ENCODE measurements around the gene CPA1.

The CPA1 gene

GRCh38 chr7:130349911-130350782, 30.1 kb upstream of the CPA1 start:
- H3K36me3 Mint-ChIP-seq: no peaks in the 10 kb centered on the region
- H3K4me3 Mint-ChIP-seq: no peak overlapping the region
- no peak for ATAC-seq (replicated peaks)
- no peak for DNase-seq
- H3K9me3 Mint-ChIP-seq: no peaks in the 10 kb centered on the region
- H3K27ac Mint-ChIP-seq: no peak overlapping the region
- H3K27me3 Mint-ChIP-seq: peaks cover 23 to 26% of the 10 kb centered on the region in 2 donors
- H3K4me1 Mint-ChIP-seq: no peaks in the 10 kb centered on the region

DNA sequence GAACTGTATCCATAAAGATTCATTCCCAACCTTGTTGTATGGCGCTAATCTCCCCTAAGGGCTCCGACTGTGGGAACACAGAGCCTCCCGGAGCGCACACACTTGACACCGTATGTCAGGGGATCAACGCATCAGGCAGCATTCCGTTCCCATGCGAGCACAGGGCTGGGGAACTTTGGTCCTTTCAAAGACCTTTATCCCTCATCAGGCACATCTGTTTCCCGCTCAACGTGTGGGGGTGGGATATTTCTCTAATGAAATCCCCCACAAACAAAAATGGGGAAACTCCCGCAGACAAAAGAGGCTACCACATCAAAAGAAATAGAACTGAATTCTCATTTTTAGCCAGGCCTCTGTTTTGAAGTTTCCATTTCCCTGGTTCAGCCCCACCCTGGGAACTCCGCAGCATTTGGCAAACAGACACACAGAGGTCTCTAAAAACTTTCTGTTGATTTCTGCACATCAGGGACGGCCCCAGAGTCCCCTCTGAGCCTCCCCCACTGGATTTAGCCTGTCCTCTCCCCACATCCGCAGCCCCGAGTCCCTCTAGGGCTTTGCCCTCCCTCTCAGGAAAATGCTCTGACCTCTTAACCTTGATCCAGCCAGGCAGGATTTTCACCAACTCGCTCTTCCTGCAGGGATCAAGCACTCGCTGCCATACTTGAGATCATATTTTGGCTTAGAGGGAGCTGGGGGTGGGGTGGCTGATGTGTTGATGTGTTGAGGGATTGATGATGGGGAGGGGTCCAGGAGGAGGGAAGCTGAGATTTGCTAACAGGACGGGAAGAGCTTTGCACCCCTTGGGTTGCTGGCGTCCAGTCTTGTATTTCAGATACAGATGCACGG, 29.1 kb upstream of the CPA1 start:
- no peak for DNase-seq
- Mint-ChIP-seq H3K27ac (no peak overlapping the region), H3K4me1 (no peaks in the 10 kb centered on the region), H3K27me3 (peaks cover 23 to 24% of the 10 kb centered on the region in 2 donors), H3K36me3 (no peaks in the 10 kb centered on the region), H3K9me3 (no peaks in the 10 kb centered on the region), H3K4me3 (no peak overlapping the region)
- no peak for ATAC-seq (replicated peaks)

- Mint-ChIP-seq H3K9me3 (no peaks in the 10 kb centered on the region), H3K27me3 (peaks cover 21 to 23% of the 10 kb centered on the region in 2 donors), H3K4me3 (no peak overlapping the region), H3K27ac (no peak overlapping the region), H3K36me3 (no peaks in the 10 kb centered on the region), H3K4me1 (no peaks in the 10 kb centered on the region)
- DNase-seq (no peak), ATAC-seq (replicated peaks) (no peak)
Measured at GRCh38 chr7:130351791-130352090, 28.6 kb upstream of the CPA1 start.

- no peak overlapping the region for H3K4me3 Mint-ChIP-seq
- H3K27ac Mint-ChIP-seq: no peak overlapping the region
- peaks cover 19 to 20% of the 10 kb centered on the region in 2 donors for H3K27me3 Mint-ChIP-seq
- H3K4me1 Mint-ChIP-seq: no peaks in the 10 kb centered on the region
- no peak for ATAC-seq (replicated peaks)
- no peak for DNase-seq
- H3K9me3 Mint-ChIP-seq: no peaks in the 10 kb centered on the region
- H3K36me3 Mint-ChIP-seq: no peaks in the 10 kb centered on the region
Measured at GRCh38 chr7:130352194-130353074, 27.9 kb upstream of the CPA1 start.

- no peaks in the 10 kb centered on the region for H3K4me1 Mint-ChIP-seq
- H3K9me3 Mint-ChIP-seq: peaks cover 0 to under 1% of the 10 kb centered on the region in 2 donors
- no peaks in the 10 kb centered on the region for H3K36me3 Mint-ChIP-seq
- ATAC-seq (replicated peaks): no peak
- H3K4me3 Mint-ChIP-seq: no peak overlapping the region
- H3K27me3 Mint-ChIP-seq: peaks cover 11 to 14% of the 10 kb centered on the region in 2 donors
- no peak overlapping the region for H3K27ac Mint-ChIP-seq
- DNase-seq: no peak
Measured at GRCh38 chr7:130353196-130353595, 27.1 kb upstream of the CPA1 start.

- Mint-ChIP-seq H3K36me3 (no peaks in the 10 kb centered on the region), H3K4me3 (no peak overlapping the region), H3K4me1 (no peaks in the 10 kb centered on the region), H3K9me3 (peaks cover 9 to 18% of the 10 kb centered on the region in 2 donors), H3K27ac (no peak overlapping the region), H3K27me3 (peaks cover 5 to 11% of the 10 kb centered on the region in 2 donors)
- ATAC-seq (replicated peaks) (no peak), DNase-seq (no peak)
Measured at GRCh38 chr7:130356121-130356875, 24.0 kb upstream of the CPA1 start.

GRCh38 chr7:130356876-130357611, 23.2 kb upstream of the CPA1 start:
- no peak for ATAC-seq (replicated peaks)
- no peaks in the 10 kb centered on the region for H3K4me1 Mint-ChIP-seq
- no peak overlapping the region for H3K27ac Mint-ChIP-seq
- no peaks in the 10 kb centered on the region for H3K36me3 Mint-ChIP-seq
- no peak for DNase-seq
- H3K4me3 Mint-ChIP-seq: no peak overlapping the region
- peaks cover 9 to 18% of the 10 kb centered on the region in 2 donors for H3K9me3 Mint-ChIP-seq
- H3K27me3 Mint-ChIP-seq: peaks cover 3 to 4% of the 10 kb centered on the region in 2 donors

- Mint-ChIP-seq H3K4me3 (no peak overlapping the region), H3K36me3 (no peaks in the 10 kb centered on the region), H3K9me3 (peaks cover 9 to 18% of the 10 kb centered on the region in 2 donors), H3K4me1 (no peaks in the 10 kb centered on the region), H3K27me3 (no peaks in the 10 kb centered on the region), H3K27ac (no peak overlapping the region)
- ATAC-seq (replicated peaks) (no peak), DNase-seq (no peak)
Measured at GRCh38 chr7:130358471-130358870, 21.8 kb upstream of the CPA1 start.

- Mint-ChIP-seq H3K4me1 (no peaks in the 10 kb centered on the region), H3K36me3 (no peaks in the 10 kb centered on the region), H3K4me3 (no peak overlapping the region), H3K27ac (no peak overlapping the region), H3K9me3 (peaks cover 9 to 18% of the 10 kb centered on the region in 2 donors), H3K27me3 (no peaks in the 10 kb centered on the region)
- DNase-seq: no peak
- ATAC-seq (replicated peaks): no peak
Measured at GRCh38 chr7:130359276-130359857, 20.9 kb upstream of the CPA1 start.

DNA sequence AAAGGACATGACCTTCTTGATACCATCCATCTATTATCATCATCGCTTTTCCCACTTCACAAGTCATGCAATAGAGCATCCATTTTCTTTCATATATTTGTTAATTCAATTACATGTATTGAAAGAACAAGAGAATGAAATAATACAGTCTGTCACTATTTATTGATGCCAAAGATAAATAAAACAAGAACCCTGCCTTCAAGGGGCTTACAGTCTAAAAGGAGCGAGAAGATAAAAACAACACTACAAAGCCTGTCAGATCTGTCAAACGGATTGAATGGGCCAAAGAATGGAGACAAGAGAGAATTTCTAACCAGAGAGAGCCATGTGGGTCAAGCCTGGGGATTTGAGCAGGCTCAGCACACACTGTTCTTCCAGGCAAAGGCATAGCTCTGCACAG, 19.8 kb upstream of the CPA1 start:
- Mint-ChIP-seq H3K9me3 (peaks cover 9 to 18% of the 10 kb centered on the region in 2 donors), H3K27me3 (no peaks in the 10 kb centered on the region), H3K4me3 (no peak overlapping the region), H3K36me3 (no peaks in the 10 kb centered on the region), H3K27ac (no peak overlapping the region), H3K4me1 (no peaks in the 10 kb centered on the region)
- DNase-seq (no peak), ATAC-seq (replicated peaks) (no peak)

- Mint-ChIP-seq H3K4me3 (no peak overlapping the region), H3K9me3 (peaks cover 9 to 18% of the 10 kb centered on the region in 2 donors), H3K4me1 (no peaks in the 10 kb centered on the region), H3K36me3 (no peaks in the 10 kb centered on the region), H3K27ac (no peak overlapping the region), H3K27me3 (no peaks in the 10 kb centered on the region)
- ATAC-seq (replicated peaks) (no peak), DNase-seq (no peak)
Measured at GRCh38 chr7:130361681-130362080, 18.6 kb upstream of the CPA1 start.

- no peaks in the 10 kb centered on the region for H3K27me3 Mint-ChIP-seq
- no peaks in the 10 kb centered on the region for H3K4me1 Mint-ChIP-seq
Measured at GRCh38 chr7:130362251-130362816, 18.0 kb upstream of the CPA1 start.

More at GRCh38 chr7:130362251-130362816, 18.0 kb upstream of the CPA1 start:
- H3K4me3 Mint-ChIP-seq: no peak overlapping the region
- no peak for DNase-seq
- H3K27ac Mint-ChIP-seq: no peak overlapping the region
- H3K36me3 Mint-ChIP-seq: no peaks in the 10 kb centered on the region
- peaks cover 9 to 18% of the 10 kb centered on the region in 2 donors for H3K9me3 Mint-ChIP-seq
- no peak for ATAC-seq (replicated peaks)
